ENCODE results near the gene CAV2.

DNA sequence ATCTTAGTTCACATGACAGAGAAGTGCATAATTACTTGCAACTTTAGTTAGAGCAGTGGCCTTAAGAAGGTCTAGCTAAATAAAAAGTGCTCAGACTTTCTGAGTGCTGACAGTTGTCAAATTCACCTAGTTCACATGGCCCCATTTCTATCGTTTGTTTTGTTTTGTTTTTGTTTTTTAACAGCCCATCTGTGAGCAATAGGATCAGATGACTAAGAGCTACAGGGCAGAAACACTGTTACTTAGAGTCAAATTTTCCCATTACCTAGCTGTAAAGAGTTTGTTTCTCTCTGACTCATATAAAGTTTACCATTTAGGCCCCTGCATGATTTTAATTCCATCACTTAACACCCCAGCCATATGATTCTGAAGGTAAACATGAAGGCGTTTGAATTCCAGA, 44.1 kb downstream of the CAV2 start:
- TF ChIP-seq CTCF (conservative IDR thresholded peaks at IDR 0.05) (no peak), EZH2 (IDR thresholded peaks at IDR 0.05; ENCODE audit: low read depth) (no peak)
